WTC11 (cell line): Measurements from ENCODE around the gene ACTN2. TPM values are rescaled to one million over a fixed set of nuclear protein-coding genes. Genes with fewer than 3 reads are reported as not detected.

Experiments
- ATAC-seq: fragments of 200-7000 bp; cut with Tn5 transposase; 2 replicates; pipeline ENCODE4 v1.10.0; 2021; ENCODE audit warnings: mild to moderate bottlenecking, moderate library complexity
- CTCF ChIA-PET: fragments of 300-600 bp; sonication (Branson Sonifier 250); formaldehyde crosslinking; loops from one replicate; lab custom pipeline; 2021; ENCODE audit warnings: antibody characterized with exemption; lab: Charles Lee
- POLR2A ChIA-PET: fragments of 350-600 bp; sonication (Branson Sonifier 250); formaldehyde crosslinking; loops from one replicate; lab custom pipeline; 2021; ENCODE audit warnings: antibody characterized with exemption; lab: Charles Lee
- DNase-seq: peaks from one replicate; pipeline ENCODE4 v3.0.0; 2021; ENCODE audit warnings: low spot score
- H3K27ac Mint-ChIP-seq: 2 replicates; pipeline ENCODE4 v1.8.0; 2021; ENCODE audit warnings: mixed read lengths
- H3K27me3 Mint-ChIP-seq: 2 replicates; pipeline ENCODE4 v1.8.0; 2021; ENCODE audit warnings: low read depth, mild to moderate bottlenecking, moderate library complexity, mixed read lengths
- H3K36me3 Mint-ChIP-seq: 2 replicates; pipeline ENCODE4 v1.8.0; 2021; ENCODE audit warnings: mixed read lengths
- H3K4me1 Mint-ChIP-seq: 2 replicates; pipeline ENCODE4 v1.8.0; 2022; ENCODE audit warnings: mixed read lengths
- H3K4me3 Mint-ChIP-seq: 2 replicates; pipeline ENCODE4 v1.8.0; 2021; ENCODE audit warnings: mild to moderate bottlenecking, moderate library complexity, mixed read lengths
- H3K9me3 Mint-ChIP-seq: 2 replicates; pipeline ENCODE4 v1.8.0; 2021; ENCODE audit warnings: mixed read lengths
- CBFB ChIP-seq: sonication (generic); formaldehyde crosslinking; IDR thresholded peaks from 2 replicates; pipeline ENCODE4 v1.8.1; 2022; ENCODE audit warnings: mild to moderate bottlenecking, low read depth, missing genetic modification reagents
- CDX4 ChIP-seq: fragments of 250-450 bp; sonication (Bioruptor Pico); IDR thresholded peaks from 2 replicates; pipeline ENCODE4 v1.9.0; 2021; ENCODE audit warnings: moderate library complexity, mild to moderate bottlenecking, inconsistent platforms, borderline replicate concordance
- CREB1 ChIP-seq: sonication (generic); formaldehyde crosslinking; IDR thresholded peaks from 2 replicates; pipeline ENCODE4 v1.8.0; 2023; ENCODE audit warnings: mild to moderate bottlenecking, missing genetic modification reagents
- E2F1 ChIP-seq: sonication (generic); formaldehyde crosslinking; IDR thresholded peaks from 2 replicates; pipeline ENCODE4 v1.8.0; 2022; ENCODE audit warnings: mild to moderate bottlenecking, missing genetic modification reagents
- EMX1 ChIP-seq: fragments of 250-450 bp; sonication (Bioruptor Pico); IDR thresholded peaks from 2 replicates; pipeline ENCODE4 v1.8.0; 2021; ENCODE audit warnings: mild to moderate bottlenecking
- FOXK1 ChIP-seq: sonication (generic); formaldehyde crosslinking; IDR thresholded peaks from 2 replicates; pipeline ENCODE4 v1.8.0; 2022; ENCODE audit warnings: mild to moderate bottlenecking, moderate library complexity, missing genetic modification reagents
- GTF2I ChIP-seq: fragments of 250-450 bp; sonication (Bioruptor Pico); conservative IDR thresholded peaks from 2 replicates; pipeline ENCODE4 v1.4.0; 2021; ENCODE audit warnings: mild to moderate bottlenecking
- HMGA2 ChIP-seq: fragments of 250-450 bp; sonication (Bioruptor Pico); IDR thresholded peaks from 2 replicates; pipeline ENCODE4 v1.4.0; 2021; ENCODE audit warnings: mild to moderate bottlenecking, moderate library complexity
- HMGXB4 ChIP-seq: sonication (generic); formaldehyde crosslinking; IDR thresholded peaks from 2 replicates; pipeline ENCODE4 v1.8.1; 2023; ENCODE audit warnings: mild to moderate bottlenecking, moderate library complexity, missing genetic modification reagents
- IRF2 ChIP-seq: sonication (generic); formaldehyde crosslinking; IDR thresholded peaks from 2 replicates; pipeline ENCODE4 v1.8.0; 2022; ENCODE audit warnings: low read depth, missing genetic modification reagents, borderline replicate concordance
- MLX ChIP-seq: sonication (generic); formaldehyde crosslinking; IDR thresholded peaks from 2 replicates; pipeline ENCODE4 v1.8.1; 2023; ENCODE audit warnings: mild to moderate bottlenecking, missing genetic modification reagents, moderate library complexity
- MXD4 ChIP-seq: fragments of 250-450 bp; sonication (Bioruptor Pico); IDR thresholded peaks from 2 replicates; pipeline ENCODE4 v1.8.0; 2021; ENCODE audit warnings: mild to moderate bottlenecking, moderate library complexity, borderline replicate concordance
- PRDM15 ChIP-seq: sonication (generic); formaldehyde crosslinking; IDR thresholded peaks from 2 replicates; pipeline ENCODE4 v1.8.0; 2022; ENCODE audit warnings: missing genetic modification reagents
- SMAD3 ChIP-seq: sonication (generic); formaldehyde crosslinking; IDR thresholded peaks from 2 replicates; pipeline ENCODE4 v1.8.0; 2022; ENCODE audit warnings: missing genetic modification reagents, mild to moderate bottlenecking, borderline replicate concordance
- SOX15 ChIP-seq: fragments of 250-450 bp; sonication (Bioruptor Pico); IDR thresholded peaks from 2 replicates; pipeline ENCODE4 v1.9.0; 2021; ENCODE audit warnings: mild to moderate bottlenecking
- ZNF423 ChIP-seq: fragments of 250-450 bp; sonication (Bioruptor Pico); IDR thresholded peaks from 2 replicates; pipeline ENCODE4 v2.1.2; 2022; ENCODE audit warnings: mild to moderate bottlenecking, moderate library complexity
- ZNF671 ChIP-seq: fragments of 250-450 bp; sonication (Bioruptor Pico); IDR thresholded peaks from 2 replicates; pipeline ENCODE4 v1.8.0; 2021; ENCODE audit warnings: mild to moderate bottlenecking
- total RNA-seq: library from RNA; stranded (reverse); gene quantifications from 3 replicates; pipeline ENCODE4 v1.2.3, GENCODE V29; 2021
- TF ChIP-seq, protein P1 (sequence below): sonication (generic); formaldehyde crosslinking; IDR thresholded peaks from 2 replicates; pipeline ENCODE4 v1.8.1; 2023; ENCODE audit warnings: mild to moderate bottlenecking, missing genetic modification reagents, moderate library complexity
- TF ChIP-seq, protein P2 (sequence below): sonication (generic); formaldehyde crosslinking; IDR thresholded peaks from 2 replicates; pipeline ENCODE4 v1.8.0; 2022; ENCODE audit warnings: mild to moderate bottlenecking, missing genetic modification reagents
- TF ChIP-seq, protein P3 (sequence below): sonication (generic); formaldehyde crosslinking; IDR thresholded peaks from 2 replicates; pipeline ENCODE4 v1.8.1; 2022; ENCODE audit warnings: missing genetic modification reagents, borderline replicate concordance

Gene ACTN2
- total RNA-seq, 1 experiment from 2014 or later: 2.0 TPM

GRCh38 chr1:236692742-236693141 is 6.4 kb downstream of the ACTN2 start:
- Mint-ChIP-seq H3K4me3 (no peak overlapping the region), H3K27me3 (peaks cover 12% of the 10 kb centered on the region), H3K9me3 (no peaks in the 10 kb centered on the region), H3K27ac (no peak overlapping the region), H3K4me1 (no peaks in the 10 kb centered on the region), H3K36me3 (no peaks in the 10 kb centered on the region)
- ChIA-PET POLR2A (no interaction called here), CTCF (no interaction called here)
- ATAC-seq (no peak), DNase-seq (no peak)
- TF ChIP-seq HMGA2 (CRISPR knock-in tag) (no peak), HMGXB4 (no peak), EMX1 (CRISPR knock-in tag) (no peak), CDX4 (CRISPR knock-in tag) (no peak), FOXK1 (CRISPR knock-in tag) (no peak), GTF2I (no peak), ZNF671 (CRISPR knock-in tag) (no peak), MXD4 (CRISPR knock-in tag) (no peak), CBFB (CRISPR knock-in tag) (no peak), SOX15 (CRISPR knock-in tag) (no peak), PRDM15 (no peak), ZNF423 (no peak), MLX (no peak), IRF2 (no peak), SMAD3 (CRISPR knock-in tag) (no peak), CREB1 (no peak), E2F1 (CRISPR knock-in tag) (no peak)
- TF ChIP-seq, protein P1, sequence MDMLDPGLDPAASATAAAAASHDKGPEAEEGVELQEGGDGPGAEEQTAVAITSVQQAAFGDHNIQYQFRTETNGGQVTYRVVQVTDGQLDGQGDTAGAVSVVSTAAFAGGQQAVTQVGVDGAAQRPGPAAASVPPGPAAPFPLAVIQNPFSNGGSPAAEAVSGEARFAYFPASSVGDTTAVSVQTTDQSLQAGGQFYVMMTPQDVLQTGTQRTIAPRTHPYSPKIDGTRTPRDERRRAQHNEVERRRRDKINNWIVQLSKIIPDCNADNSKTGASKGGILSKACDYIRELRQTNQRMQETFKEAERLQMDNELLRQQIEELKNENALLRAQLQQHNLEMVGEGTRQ: no peak
- TF ChIP-seq, protein P2, sequence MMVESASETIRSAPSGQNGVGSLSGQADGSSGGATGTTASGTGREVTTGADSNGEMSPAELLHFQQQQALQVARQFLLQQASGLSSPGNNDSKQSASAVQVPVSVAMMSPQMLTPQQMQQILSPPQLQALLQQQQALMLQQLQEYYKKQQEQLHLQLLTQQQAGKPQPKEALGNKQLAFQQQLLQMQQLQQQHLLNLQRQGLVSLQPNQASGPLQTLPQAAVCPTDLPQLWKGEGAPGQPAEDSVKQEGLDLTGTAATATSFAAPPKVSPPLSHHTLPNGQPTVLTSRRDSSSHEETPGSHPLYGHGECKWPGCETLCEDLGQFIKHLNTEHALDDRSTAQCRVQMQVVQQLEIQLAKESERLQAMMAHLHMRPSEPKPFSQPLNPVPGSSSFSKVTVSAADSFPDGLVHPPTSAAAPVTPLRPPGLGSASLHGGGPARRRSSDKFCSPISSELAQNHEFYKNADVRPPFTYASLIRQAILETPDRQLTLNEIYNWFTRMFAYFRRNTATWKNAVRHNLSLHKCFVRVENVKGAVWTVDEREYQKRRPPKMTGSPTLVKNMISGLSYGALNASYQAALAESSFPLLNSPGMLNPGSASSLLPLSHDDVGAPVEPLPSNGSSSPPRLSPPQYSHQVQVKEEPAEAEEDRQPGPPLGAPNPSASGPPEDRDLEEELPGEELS (CRISPR knock-in tag): no peak
- TF ChIP-seq, protein P3, sequence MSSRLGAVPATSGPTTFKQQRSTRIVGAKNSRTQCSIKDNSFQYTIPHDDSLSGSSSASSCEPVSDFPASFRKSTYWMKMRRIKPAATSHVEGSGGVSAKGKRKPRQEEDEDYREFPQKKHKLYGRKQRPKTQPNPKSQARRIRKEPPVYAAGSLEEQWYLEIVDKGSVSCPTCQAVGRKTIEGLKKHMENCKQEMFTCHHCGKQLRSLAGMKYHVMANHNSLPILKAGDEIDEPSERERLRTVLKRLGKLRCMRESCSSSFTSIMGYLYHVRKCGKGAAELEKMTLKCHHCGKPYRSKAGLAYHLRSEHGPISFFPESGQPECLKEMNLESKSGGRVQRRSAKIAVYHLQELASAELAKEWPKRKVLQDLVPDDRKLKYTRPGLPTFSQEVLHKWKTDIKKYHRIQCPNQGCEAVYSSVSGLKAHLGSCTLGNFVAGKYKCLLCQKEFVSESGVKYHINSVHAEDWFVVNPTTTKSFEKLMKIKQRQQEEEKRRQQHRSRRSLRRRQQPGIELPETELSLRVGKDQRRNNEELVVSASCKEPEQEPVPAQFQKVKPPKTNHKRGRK (CRISPR knock-in tag): no peak
